ENCODE measurements around the gene TBC1D9B. TPM values are rescaled to one million over a fixed set of nuclear protein-coding genes. Genes with fewer than 3 reads are reported as not detected.

The TBC1D9B gene
- total RNA-seq, 1 donor from 2014 or later = 128 TPM

Other genes starting within 250 kb of the TBC1D9B start
- not detected for gene CBY3, start 226.9 kb downstream of the TBC1D9B start, total RNA-seq
- gene CANX, start 208.9 kb downstream of the TBC1D9B start, total RNA-seq = 649 TPM
- gene MAML1, start 175.1 kb downstream of the TBC1D9B start, total RNA-seq = 20.4 TPM
- 9.6 TPM for gene LTC4S, start 113.9 kb downstream of the TBC1D9B start, total RNA-seq
- gene MGAT4B, start 101.0 kb downstream of the TBC1D9B start, total RNA-seq = 87.6 TPM
- 600 TPM for gene SQSTM1, start 87.0 kb downstream of the TBC1D9B start, total RNA-seq
- 17.3 TPM for gene MRNIP, start 49.1 kb downstream of the TBC1D9B start, total RNA-seq
- 135 TPM for gene RNF130, start 163.9 kb upstream of the TBC1D9B start, total RNA-seq